Epithelial cell of esophagus (primary cell): Measurements from ENCODE around the gene ZBTB16.

ENCODE experiments used
- DNase-seq: peaks from one replicate; pipeline ENCODE4 v3.0.0; 2010; ENCODE audit warnings: low read depth
- H3K4me3 ChIP-seq: 2 replicates; pipeline ENCODE4 v1.5.1; 2011; ENCODE audit warnings: mild to moderate bottlenecking, low read length, control low read depth
- TF ChIP-seq, protein P1 (sequence below): IDR thresholded peaks from 2 replicates; pipeline ENCODE4 v1.5.1; 2011; ENCODE audit warnings: low read depth, mild to moderate bottlenecking, low read length, control low read depth, inconsistent platforms; ENCODE audit not compliant: insufficient read depth; ENCODE audit errors: missing control alignments

ZBTB16 gene

DNA sequence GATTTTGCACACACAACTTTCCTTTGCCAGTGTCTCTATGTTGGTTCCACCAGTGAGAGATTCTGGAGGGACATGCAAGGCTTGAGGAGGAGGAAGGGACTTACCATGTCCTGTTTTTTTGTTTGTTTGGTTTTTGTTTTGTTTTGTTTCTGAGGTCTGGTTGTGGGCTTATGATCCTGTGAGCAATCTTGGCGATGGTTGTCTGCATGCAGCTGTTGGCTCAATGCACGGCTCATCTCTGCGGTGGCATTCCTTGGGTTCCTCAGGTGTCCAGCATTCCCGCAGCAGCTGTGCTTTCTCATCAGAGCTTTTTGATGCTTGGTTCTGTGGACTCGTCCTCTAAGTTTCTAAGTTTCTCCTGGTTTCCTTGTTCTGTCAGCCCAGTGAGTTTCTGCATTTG, 231.9 kb downstream of the ZBTB16 start:
- TF ChIP-seq, protein P1, sequence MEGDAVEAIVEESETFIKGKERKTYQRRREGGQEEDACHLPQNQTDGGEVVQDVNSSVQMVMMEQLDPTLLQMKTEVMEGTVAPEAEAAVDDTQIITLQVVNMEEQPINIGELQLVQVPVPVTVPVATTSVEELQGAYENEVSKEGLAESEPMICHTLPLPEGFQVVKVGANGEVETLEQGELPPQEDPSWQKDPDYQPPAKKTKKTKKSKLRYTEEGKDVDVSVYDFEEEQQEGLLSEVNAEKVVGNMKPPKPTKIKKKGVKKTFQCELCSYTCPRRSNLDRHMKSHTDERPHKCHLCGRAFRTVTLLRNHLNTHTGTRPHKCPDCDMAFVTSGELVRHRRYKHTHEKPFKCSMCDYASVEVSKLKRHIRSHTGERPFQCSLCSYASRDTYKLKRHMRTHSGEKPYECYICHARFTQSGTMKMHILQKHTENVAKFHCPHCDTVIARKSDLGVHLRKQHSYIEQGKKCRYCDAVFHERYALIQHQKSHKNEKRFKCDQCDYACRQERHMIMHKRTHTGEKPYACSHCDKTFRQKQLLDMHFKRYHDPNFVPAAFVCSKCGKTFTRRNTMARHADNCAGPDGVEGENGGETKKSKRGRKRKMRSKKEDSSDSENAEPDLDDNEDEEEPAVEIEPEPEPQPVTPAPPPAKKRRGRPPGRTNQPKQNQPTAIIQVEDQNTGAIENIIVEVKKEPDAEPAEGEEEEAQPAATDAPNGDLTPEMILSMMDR = no peak
- H3K4me3 ChIP-seq = no peak overlapping the region
- DNase-seq = no peak

DNA sequence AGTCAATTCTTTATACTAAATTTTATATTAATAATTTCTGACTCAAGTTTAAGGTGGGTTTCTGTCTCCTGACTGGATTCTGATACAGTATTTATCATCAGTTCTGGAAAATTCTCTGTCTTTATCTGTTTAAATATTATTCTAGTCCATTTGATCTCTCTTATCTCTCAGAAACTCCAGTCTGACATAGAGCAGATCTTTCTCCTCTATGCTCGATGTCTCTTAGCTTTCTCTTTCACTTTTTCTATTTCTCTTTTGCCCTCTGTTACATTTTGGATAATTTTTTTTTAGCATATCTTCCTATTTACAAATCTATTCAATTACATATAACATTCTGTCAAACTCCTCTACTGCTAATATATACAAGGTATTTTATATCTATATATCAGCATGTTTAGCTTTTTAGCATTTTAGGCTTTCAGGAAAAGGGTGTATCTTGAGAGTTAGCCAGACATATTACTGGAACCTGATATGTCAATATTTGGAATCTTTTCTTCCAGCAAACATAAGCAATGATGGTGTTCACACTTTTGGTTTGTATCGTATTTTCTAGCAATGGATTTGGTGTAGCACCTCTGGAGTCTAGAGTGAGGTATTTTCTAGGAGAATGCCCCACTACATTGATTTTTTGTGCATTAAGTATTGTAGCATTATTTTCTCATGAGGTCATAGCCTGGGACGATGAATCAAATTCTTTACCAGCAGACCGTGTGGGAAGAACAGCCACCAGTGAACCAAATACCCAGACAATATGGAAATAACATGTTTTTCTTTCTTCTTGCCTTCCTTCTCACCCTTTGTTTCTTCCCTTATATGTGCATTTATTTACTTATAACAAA, 232.6 kb downstream of the ZBTB16 start:
- no peak overlapping the region for H3K4me3 ChIP-seq
- TF ChIP-seq, protein P1 = no peak
- peak; percentile 55 for DNase-seq

DNA sequence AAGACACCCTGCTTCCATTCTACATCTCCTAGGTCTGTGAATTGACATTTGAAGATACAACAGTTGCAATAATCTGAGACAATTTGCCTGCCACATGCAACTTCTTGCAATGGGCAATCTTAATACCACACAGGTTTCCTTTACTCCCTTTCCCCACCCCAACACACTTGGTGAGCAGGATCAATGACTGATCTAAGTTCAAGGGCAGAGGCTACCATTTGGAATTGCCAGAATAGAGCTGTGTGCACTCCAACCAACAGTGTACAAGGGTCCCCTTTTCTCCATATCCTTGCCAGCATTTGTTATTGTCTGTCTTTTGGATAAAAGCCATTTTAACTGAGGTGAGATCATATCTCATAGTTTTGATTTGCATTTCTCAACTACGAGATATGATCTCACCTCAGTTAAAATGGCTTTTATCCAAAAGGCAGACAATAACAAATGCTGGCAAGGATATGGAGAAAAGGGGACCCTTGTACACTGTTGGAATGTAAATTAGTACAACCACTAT, 233.7 kb downstream of the ZBTB16 start:
- DNase-seq = no peak
- TF ChIP-seq, protein P1 = no peak
- no peak overlapping the region for H3K4me3 ChIP-seq

DNA sequence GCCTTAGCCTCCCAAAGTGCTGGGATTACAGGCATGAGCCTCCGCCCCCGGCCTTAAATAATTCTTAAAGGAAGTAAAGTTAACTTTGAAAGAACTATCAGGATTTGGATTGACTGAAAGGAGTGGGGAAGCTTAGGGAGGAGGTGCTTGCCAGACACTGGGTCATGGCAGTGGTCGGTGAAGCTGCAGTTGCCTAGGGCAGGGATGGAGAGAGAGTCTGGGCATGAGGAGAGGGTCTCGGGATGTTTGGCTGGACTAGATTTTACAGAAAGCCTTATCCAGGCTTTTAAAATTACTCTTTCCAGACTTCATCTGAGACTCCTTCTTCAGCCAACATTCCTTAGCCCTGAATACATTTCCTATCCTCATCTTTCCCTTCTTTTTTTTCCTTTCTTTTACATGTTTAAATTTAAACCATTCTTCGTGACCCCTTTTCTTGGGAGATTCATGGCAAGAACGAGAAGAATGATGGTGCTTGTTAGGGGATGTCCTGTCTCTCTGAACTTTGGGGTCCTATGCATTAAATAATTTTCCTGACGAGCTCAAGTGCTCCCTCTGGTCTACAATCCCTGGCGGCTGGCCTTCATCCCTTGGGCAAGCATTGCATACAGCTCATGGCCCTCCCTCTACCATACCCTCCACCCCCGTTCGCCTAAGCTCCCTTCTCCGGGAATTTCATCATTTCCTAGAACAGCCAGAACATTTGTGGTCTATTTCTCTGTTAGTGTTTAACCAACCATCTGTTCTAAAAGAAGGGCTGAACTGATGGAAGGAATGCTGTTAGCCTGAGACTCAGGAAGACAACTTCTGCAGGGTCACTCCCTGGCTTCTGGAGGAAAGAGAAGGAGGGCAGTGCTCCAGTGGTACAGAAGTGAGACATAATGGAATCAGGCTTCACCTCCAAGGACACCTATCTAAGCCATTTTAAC, 236.4 kb downstream of the ZBTB16 start, which contains the start of gene NNMT:
NNMT (plus strand) TSS at position 724 of the 929 bp plus-strand sequence; CDS start at position 882, 158 bp downstream.
- H3K4me3 ChIP-seq = no peak within 1 kb of the TSS
- DNase-seq = peak; percentile 63
- TF ChIP-seq, protein P1 = no peak

DNA sequence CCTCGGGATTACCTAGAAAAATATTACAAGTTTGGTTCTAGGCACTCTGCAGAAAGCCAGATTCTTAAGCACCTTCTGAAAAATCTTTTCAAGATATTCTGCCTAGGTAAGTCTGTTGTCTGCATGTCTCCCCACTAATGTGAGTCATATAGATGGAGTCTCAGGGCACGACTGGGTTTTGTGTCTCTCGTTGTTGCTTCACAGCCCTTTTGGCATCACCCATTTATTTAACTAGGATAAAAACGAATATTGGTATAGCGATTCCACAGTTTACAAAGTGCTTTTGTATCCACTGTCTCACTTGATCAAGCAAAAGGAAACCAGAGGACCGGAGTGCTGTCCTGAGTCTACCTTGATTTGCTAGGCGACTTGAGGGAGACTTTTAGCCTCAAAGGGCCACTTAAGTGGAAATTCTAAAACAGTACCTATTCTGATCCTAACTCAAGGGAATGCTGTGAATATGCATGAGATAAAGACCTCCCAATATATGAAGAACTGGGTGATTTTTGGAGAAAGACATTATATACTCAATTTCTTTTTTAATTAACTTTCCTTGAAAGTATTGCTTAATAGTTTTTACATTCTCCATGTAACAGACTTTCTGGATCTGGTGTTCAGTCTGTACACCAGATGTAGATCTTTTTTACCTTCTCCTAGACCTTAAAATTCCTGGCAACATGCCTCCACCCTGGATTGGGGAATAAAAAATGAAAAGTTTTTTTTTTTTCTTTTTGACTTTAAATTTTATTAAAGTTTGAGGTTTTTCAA, 237.3 kb downstream of the ZBTB16 start:
- peak; percentile 69 for DNase-seq
- TF ChIP-seq, protein P1 = no peak
- no peak overlapping the region for H3K4me3 ChIP-seq

DNA sequence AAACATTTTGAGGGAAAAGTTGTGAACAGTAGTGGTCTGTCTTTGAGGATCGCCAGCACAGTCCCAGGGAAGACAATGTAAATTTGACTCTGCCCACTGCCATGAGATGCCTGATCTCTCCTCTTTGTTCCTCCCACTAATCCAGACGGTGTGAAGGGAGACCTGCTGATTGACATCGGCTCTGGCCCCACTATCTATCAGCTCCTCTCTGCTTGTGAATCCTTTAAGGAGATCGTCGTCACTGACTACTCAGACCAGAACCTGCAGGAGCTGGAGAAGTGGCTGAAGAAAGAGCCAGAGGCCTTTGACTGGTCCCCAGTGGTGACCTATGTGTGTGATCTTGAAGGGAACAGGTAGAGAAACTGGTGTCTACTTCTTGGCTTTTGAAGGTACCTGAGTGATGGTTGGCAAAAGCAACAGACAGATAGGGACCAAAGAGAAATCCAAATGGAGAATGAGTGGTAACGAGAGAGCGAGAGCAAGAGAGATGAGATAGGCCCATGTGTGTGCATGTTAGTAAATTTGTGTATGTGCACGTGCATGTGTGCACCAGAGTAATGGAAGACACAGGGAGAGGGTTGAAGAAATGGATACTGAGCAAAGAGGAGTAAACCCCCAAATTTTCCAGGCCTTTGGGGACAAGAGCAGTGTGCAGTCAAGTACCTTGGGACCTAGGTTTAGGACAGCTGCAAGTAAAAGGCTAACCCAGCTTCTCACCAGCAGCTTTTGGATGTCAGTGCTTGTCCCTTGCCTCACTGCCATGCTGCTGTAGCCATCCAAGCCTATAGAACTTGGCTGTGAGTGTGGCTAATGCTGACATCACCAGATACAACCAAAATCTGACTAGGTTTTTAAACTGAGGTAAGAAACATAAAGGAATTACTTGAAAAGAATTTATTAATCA, 238.5 kb downstream of the ZBTB16 start:
- H3K4me3 ChIP-seq = no peak overlapping the region
- TF ChIP-seq, protein P1 = no peak
- DNase-seq = no peak
